BLaER1 (cell line): ENCODE data around the gene KIF26B.

ENCODE experiments used
- H3K27ac ChIP-seq: shearing (Covaris generic); formaldehyde crosslinking; 2 replicates; pipeline ENCODE4 v1.8.1; 2022
- H3K27me3 ChIP-seq: shearing (Covaris generic); formaldehyde crosslinking; 2 replicates; pipeline ENCODE4 v1.8.1; 2022
- H3K36me3 ChIP-seq: shearing (Covaris generic); formaldehyde crosslinking; 2 replicates; pipeline ENCODE4 v1.8.1; 2022
- H3K4me1 ChIP-seq: shearing (Covaris generic); formaldehyde crosslinking; 2 replicates; pipeline ENCODE4 v1.8.1; 2022
- H3K4me2 ChIP-seq: shearing (Covaris generic); formaldehyde crosslinking; 2 replicates; pipeline ENCODE4 v1.8.1; 2022
- H3K4me3 ChIP-seq: shearing (Covaris generic); formaldehyde crosslinking; 2 replicates; pipeline ENCODE4 v1.8.1; 2022
- H3K9ac ChIP-seq: shearing (Covaris generic); formaldehyde crosslinking; 2 replicates; pipeline ENCODE4 v1.8.1; 2022
- H3K9me3 ChIP-seq: shearing (Covaris generic); formaldehyde crosslinking; 2 replicates; pipeline ENCODE4 v1.8.1; 2022
- H4K20me1 ChIP-seq: shearing (Covaris generic); formaldehyde crosslinking; 2 replicates; pipeline ENCODE4 v1.8.1; 2022
- Cebpa-rat ChIP-seq: shearing (Covaris generic); IDR thresholded peaks from 2 replicates; pipeline ENCODE4 v1.8.1; 2022

The KIF26B gene

DNA sequence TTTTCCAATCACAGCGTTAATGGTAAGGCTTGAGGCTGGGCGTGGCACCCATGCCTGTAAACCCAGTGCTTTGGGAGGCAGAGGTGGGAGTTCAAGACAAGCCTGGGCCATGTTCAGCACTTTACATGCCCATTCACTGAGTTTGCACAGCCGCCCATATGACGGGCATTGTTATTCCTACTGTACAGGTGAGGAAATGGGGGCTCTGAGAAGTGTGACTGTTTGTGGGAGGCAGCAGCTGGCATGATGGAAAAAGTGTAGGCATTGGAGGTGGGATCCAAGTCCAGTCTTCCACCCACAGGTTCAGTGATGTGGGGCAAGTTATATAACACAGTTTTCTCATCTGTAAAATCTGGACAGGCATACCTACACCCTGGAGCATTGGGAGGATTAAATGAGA is 445.9 kb downstream of the KIF26B start:
- TF ChIP-seq Cebpa-rat: no peak
- no peak overlapping the region for H3K4me3 ChIP-seq
- no peaks in the 10 kb centered on the region for H3K36me3 ChIP-seq
- no peaks in the 10 kb centered on the region for H3K27me3 ChIP-seq
- H3K9me3 ChIP-seq: peaks cover 3% of the 10 kb centered on the region; the same call in 1 of the 2 replicates
- H3K9ac ChIP-seq: no peak overlapping the region
- no peak overlapping the region for H3K27ac ChIP-seq
- peaks cover 8% of the 10 kb centered on the region for H3K4me1 ChIP-seq
- H4K20me1 ChIP-seq: no peaks in the 10 kb centered on the region
- H3K4me2 ChIP-seq: no peak overlapping the region

DNA sequence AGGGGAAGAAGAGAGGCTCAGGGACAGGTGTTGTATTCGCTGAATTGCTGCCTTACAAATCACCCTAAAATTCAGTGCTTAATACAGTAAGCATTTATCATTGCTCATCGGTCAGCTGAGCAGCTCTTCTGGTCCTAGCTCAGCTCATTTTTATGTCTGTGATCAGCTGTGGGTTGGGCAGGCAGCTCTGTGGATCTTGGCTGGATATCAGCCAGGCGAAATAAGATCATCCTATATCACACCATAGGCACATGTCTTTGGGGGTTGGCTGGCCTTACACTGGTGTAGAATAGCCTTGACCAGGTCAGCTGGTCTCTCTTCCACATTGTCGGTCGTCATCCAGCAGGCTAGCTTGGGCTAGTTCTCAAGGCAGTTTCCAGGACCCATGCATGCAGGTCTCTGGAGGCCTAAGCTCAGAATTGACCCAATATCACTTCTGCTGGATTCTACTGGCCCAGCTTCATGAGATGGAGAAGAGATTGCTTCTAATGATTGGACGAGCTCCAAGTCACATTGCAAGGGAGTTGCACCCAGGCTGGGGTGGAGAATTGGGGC is 448.6 kb downstream of the KIF26B start:
- Histone ChIP-seq H3K9ac (no peak overlapping the region), H3K4me1 (peaks cover 10% of the 10 kb centered on the region), H4K20me1 (no peaks in the 10 kb centered on the region), H3K27me3 (no peaks in the 10 kb centered on the region), H3K27ac (no peak overlapping the region), H3K36me3 (no peaks in the 10 kb centered on the region), H3K4me3 (no peak overlapping the region), H3K4me2 (no peak overlapping the region), H3K9me3 (no peaks in the 10 kb centered on the region)
- no peak for TF ChIP-seq Cebpa-rat

DNA sequence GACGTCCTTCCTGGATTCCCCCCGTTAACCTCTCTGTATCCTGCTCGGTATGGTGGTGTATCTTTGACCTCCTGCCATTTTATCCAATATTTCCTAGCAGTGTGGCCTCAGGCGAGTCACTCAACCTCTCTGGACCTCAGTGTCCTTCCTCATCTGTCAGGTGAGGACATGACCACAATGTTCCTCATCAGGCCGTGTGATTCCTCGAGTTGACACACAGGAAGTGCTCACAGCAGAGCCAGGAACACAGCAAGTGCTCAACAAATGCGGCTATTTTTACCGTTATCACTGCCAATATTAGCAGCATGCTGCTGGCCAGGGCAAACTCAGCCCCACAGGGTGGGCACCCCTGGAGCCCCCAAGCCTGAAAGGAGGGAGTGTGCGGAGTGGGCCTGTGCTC is 450.2 kb downstream of the KIF26B start:
- H3K4me2 ChIP-seq: peak overlapping the region; percentile 44
- no peak overlapping the region for H3K9ac ChIP-seq
- H3K27ac ChIP-seq: no peak overlapping the region
- H3K36me3 ChIP-seq: no peaks in the 10 kb centered on the region
- TF ChIP-seq Cebpa-rat: no peak
- H3K27me3 ChIP-seq: no peaks in the 10 kb centered on the region
- H3K4me3 ChIP-seq: no peak overlapping the region
- no peaks in the 10 kb centered on the region for H4K20me1 ChIP-seq
- no peaks in the 10 kb centered on the region for H3K9me3 ChIP-seq
- peaks cover 10% of the 10 kb centered on the region for H3K4me1 ChIP-seq

DNA sequence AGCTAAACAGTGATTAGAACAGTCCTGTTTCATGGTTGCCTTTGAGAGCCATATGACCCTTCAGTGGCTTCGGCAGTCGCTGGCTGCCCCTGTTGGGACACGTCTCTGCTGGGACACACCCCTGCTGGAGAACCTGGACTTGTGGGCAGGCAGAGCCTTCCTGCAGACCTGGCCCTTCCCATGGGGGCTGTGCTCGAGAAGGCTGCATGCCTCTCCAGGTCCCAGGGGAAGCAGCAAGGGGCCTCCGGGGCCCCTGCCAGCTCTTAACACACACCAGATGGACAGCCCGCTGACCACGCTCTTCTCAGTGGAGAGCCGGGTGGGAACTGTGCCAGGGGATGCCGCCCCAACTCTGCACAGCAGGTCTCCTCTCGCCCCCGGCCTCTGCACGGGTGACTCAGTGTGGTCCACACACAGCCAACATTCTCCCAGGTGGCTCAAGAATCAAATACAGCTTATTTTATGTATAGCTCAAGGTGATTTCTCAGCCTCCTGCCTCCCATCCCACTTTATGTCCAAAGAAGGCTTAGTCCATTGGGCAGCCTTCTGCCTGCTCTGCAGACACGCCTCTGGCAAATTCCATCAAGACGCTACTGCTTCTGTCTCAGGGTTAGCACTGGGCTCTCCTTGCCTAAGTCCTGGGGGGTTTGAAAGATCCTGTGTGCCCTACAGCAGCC is 450.8 kb downstream of the KIF26B start:
- Histone ChIP-seq H3K4me3 (no peak overlapping the region), H3K9me3 (no peaks in the 10 kb centered on the region), H3K27ac (no peak overlapping the region), H3K4me2 (peak overlapping the region; percentile 44), H3K27me3 (no peaks in the 10 kb centered on the region), H3K36me3 (no peaks in the 10 kb centered on the region), H4K20me1 (no peaks in the 10 kb centered on the region), H3K4me1 (peaks cover 10% of the 10 kb centered on the region), H3K9ac (no peak overlapping the region)
- TF ChIP-seq Cebpa-rat: no peak

DNA sequence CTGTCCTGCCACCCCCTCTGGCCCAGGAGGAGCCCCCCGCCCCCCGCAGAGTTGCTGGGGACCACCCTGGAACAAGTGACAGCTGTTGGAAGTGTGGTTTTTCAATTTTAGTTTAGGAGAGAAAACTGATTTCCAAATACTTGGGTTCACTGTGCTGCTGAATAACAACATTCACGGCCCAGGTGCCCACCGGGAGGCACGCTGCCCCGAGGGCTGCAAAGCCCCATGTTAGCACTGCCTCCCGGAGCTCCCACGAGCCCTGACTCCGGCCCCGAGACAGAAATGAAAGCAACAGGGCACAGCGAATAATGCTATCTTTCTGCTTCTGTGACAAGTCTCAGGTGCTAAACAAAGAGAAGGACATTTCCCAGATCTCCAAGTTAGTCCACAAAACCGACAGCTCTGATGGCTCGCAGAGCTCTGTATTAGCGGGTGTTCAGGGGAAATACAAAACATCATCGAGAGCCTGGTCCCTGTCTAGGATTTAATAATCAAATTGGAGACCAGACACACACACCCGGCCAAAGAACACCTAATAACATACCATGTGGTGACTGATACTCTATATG is 451.5 kb downstream of the KIF26B start:
- Histone ChIP-seq H3K4me1 (peaks cover 10% of the 10 kb centered on the region), H3K4me3 (no peak overlapping the region), H3K36me3 (no peaks in the 10 kb centered on the region), H3K9me3 (no peaks in the 10 kb centered on the region), H3K27ac (no peak overlapping the region), H3K9ac (no peak overlapping the region), H3K4me2 (no peak overlapping the region), H4K20me1 (no peaks in the 10 kb centered on the region), H3K27me3 (no peaks in the 10 kb centered on the region)
- TF ChIP-seq Cebpa-rat: no peak

DNA sequence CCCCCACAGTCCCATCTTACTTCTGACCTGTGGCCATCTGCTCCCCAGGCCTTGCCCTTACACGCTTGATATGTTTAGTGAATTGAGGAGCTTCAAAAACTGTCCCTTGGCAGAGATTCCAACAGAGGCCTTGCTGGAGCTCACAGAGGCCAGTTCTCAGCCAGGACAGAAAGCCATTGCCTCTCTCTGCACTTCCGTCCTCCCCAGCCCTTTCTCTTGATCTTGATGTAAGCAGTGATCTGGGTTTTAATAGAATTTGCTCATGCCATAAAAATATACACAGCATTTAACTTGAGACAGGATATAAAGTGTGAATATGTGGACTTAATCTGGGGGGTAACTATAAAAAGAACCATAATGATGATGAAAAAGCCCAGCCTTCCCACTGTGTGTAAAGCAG is 453.5 kb downstream of the KIF26B start:
- no peaks in the 10 kb centered on the region for H3K9me3 ChIP-seq
- no peak overlapping the region for H3K27ac ChIP-seq
- H3K9ac ChIP-seq: no peak overlapping the region
- no peak overlapping the region for H3K4me3 ChIP-seq
- H3K4me2 ChIP-seq: no peak overlapping the region
- H3K4me1 ChIP-seq: peaks cover 10% of the 10 kb centered on the region
- no peaks in the 10 kb centered on the region for H3K27me3 ChIP-seq
- TF ChIP-seq Cebpa-rat: no peak
- H4K20me1 ChIP-seq: no peaks in the 10 kb centered on the region
- H3K36me3 ChIP-seq: no peaks in the 10 kb centered on the region

DNA sequence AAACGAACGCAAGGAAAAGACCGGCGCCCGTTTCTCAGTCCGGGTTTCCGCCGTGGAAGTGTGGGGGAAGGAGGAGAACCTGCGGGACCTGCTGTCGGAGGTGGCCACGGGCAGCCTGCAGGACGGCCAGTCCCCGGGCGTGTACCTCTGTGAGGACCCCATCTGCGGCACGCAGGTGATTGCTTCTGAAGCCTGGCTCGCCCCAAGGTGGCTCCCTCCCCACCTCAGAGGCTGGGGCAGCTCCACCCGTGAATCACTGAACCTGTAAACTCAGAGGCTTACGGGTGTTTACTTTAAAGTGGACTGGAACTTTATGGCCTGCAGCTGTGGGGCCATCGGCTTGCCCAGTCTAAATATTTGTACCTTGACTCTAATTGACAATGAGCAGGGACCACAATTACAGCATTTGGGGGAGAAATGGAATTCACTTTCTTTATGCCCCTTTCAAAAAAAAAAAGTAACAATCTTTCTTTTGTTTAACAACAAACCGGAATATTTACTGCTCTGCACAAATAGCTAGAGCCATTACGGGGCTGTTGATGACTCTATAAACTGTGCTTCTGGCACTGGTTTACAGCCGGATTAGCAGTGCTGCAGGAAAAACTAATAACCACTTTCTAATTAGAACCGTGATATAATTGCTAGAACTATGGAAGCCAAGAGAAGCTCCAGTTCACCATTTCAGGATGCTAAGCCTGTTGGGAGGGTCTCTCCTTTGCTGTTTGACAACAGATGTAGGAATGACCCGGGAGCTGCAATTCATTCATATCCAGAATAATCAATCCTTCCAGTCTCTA is 454.8 kb downstream of the KIF26B start:
- TF ChIP-seq Cebpa-rat: no peak
- Histone ChIP-seq H3K4me1 (peaks cover 10% of the 10 kb centered on the region), H3K36me3 (no peaks in the 10 kb centered on the region), H3K4me3 (no peak overlapping the region), H3K4me2 (no peak overlapping the region), H4K20me1 (no peaks in the 10 kb centered on the region), H3K27me3 (no peaks in the 10 kb centered on the region), H3K9ac (no peak overlapping the region), H3K9me3 (no peaks in the 10 kb centered on the region), H3K27ac (no peak overlapping the region)

DNA sequence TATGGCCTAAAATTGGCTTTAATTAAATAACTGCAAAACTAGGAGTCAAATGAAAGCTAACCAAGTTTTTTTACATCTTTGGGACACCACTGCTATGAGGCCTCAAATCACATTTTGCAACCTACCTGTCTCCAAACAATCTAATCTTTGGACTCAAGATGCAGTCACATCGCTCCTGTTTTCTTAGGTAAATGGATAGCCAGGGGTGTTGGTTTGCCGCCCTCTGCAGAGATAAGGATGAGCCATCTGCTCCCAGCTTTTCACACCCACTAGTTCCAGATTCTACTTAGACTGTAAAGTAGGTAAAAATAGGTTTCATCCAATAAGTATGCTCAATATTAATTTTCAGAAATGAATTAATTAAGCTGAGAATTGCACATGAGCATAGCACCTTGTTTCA is 456.5 kb downstream of the KIF26B start:
- no peak overlapping the region for H3K4me2 ChIP-seq
- H3K4me1 ChIP-seq: no peaks in the 10 kb centered on the region
- TF ChIP-seq Cebpa-rat: no peak
- H3K4me3 ChIP-seq: no peak overlapping the region
- H3K9me3 ChIP-seq: no peaks in the 10 kb centered on the region
- H3K27me3 ChIP-seq: no peaks in the 10 kb centered on the region
- H4K20me1 ChIP-seq: no peaks in the 10 kb centered on the region
- H3K27ac ChIP-seq: no peak overlapping the region
- no peaks in the 10 kb centered on the region for H3K36me3 ChIP-seq
- no peak overlapping the region for H3K9ac ChIP-seq

DNA sequence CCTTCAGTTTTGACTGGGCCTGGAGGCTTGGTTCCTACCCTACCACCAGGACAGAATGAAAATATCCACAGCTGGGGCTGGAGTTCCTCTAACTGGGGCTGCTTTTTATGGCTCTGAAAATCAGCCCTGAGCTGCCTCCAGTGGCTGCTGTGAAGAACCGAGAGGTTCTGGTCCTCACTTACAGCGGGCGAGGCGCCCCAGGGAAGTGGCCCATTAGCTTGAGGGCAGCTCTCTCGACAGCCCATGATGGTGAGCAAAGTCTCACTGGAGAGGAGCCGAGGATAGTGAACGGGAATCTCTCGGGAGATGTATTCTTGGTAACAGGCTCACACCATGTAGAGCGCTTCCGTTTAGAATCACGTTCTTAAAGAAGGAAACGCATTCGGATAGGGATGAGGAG is 459.7 kb downstream of the KIF26B start:
- no peaks in the 10 kb centered on the region for H3K4me1 ChIP-seq
- no peaks in the 10 kb centered on the region for H3K36me3 ChIP-seq
- TF ChIP-seq Cebpa-rat: no peak
- H3K4me3 ChIP-seq: no peak overlapping the region
- no peaks in the 10 kb centered on the region for H4K20me1 ChIP-seq
- no peak overlapping the region for H3K27ac ChIP-seq
- H3K9ac ChIP-seq: no peak overlapping the region
- no peaks in the 10 kb centered on the region for H3K9me3 ChIP-seq
- no peaks in the 10 kb centered on the region for H3K27me3 ChIP-seq
- H3K4me2 ChIP-seq: no peak overlapping the region

DNA sequence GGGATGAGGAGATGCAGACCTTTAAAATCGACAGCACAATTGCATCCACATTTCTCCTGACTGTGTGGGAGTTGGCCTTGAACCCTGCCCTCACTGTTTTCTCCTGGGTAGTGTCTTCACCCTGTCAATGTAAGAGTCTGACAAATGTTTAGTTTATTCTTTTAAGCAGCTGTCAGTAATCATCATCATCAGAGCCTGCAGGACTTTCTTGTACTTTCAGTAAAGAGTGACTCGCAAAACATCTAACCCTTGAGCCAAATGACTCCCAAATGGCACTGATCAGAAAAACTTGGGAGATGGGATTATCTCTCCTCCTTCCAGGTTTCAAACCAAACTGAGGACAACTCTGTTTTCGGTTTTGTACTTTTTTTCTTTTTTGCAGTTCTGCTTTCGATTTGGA is 460.2 kb downstream of the KIF26B start:
- TF ChIP-seq Cebpa-rat: no peak
- H3K4me3 ChIP-seq: no peak overlapping the region
- no peaks in the 10 kb centered on the region for H3K36me3 ChIP-seq
- no peak overlapping the region for H3K4me2 ChIP-seq
- H3K9me3 ChIP-seq: no peaks in the 10 kb centered on the region
- no peaks in the 10 kb centered on the region for H4K20me1 ChIP-seq
- H3K4me1 ChIP-seq: no peaks in the 10 kb centered on the region
- H3K27ac ChIP-seq: no peak overlapping the region
- H3K9ac ChIP-seq: no peak overlapping the region
- no peaks in the 10 kb centered on the region for H3K27me3 ChIP-seq
